ENCODE measurements around the gene TAC4.

DNA sequence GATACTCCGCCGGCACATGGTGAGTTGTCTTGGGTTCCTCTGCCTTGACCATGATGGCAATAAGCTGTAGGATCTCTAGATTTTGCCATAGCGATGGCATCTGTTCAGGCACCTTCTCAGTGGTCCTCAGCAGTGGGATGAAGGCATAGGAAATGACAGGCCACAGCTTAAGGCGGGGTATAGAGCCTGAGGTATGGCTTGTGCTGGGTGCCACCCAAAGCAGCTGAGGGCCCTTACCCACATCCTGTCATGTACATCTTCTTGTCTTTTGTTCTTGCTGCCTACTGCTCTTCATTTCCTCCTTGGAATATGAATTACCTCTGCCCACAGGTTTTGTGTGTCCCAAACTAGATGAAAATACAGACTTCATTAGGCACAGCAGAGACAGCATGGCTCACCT, 29.9 kb downstream of the TAC4 start:
- TF ChIP-seq, protein P1, sequence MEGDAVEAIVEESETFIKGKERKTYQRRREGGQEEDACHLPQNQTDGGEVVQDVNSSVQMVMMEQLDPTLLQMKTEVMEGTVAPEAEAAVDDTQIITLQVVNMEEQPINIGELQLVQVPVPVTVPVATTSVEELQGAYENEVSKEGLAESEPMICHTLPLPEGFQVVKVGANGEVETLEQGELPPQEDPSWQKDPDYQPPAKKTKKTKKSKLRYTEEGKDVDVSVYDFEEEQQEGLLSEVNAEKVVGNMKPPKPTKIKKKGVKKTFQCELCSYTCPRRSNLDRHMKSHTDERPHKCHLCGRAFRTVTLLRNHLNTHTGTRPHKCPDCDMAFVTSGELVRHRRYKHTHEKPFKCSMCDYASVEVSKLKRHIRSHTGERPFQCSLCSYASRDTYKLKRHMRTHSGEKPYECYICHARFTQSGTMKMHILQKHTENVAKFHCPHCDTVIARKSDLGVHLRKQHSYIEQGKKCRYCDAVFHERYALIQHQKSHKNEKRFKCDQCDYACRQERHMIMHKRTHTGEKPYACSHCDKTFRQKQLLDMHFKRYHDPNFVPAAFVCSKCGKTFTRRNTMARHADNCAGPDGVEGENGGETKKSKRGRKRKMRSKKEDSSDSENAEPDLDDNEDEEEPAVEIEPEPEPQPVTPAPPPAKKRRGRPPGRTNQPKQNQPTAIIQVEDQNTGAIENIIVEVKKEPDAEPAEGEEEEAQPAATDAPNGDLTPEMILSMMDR (IDR thresholded peaks at IDR 0.05): no peak
- TF ChIP-seq POLR2A (IDR thresholded peaks at IDR 0.05): no peak

Data from esophagus squamous epithelium (tissue), 4 donors.